Mesenchymal stem cell (in vitro differentiated cells and primary cell): Measurements from ENCODE around the gene CRY2.
"Not testable (repeated sequence)": the region's sequence is repeated elsewhere in the genome, so short reads cannot be mapped to it uniquely, and the experiment has no call there.

Source experiments
- DNase-seq: peaks from one replicate; pipeline ENCODE4 v3.0.0-alpha.2; 2013
- H2AFZ ChIP-seq: one replicate; pipeline ENCODE4 v1.6.1; 2013; ENCODE audit warnings: low read depth, mild to moderate bottlenecking, control low read depth, inconsistent platforms, low read length, moderate library complexity
- H2AK5ac ChIP-seq: 2 replicates; pipeline ENCODE4 v1.6.1; 2013; ENCODE audit warnings: low read length, moderate library complexity, mild to moderate bottlenecking, inconsistent platforms; ENCODE audit not compliant: severe bottlenecking
- H2BK120ac ChIP-seq: one replicate; pipeline ENCODE4 v1.6.1; 2013; ENCODE audit warnings: low read depth, mild to moderate bottlenecking, inconsistent platforms, low read length, moderate library complexity
- H2BK12ac ChIP-seq, 2 experiments: one replicate each; pipeline ENCODE4 v1.6.1; 2013; ENCODE audit warnings: inconsistent platforms in 2 of 2, low read length in 2 of 2, mild to moderate bottlenecking in 2 of 2, moderate library complexity in 2 of 2, control low read depth in 1 of 2
- H2BK15ac ChIP-seq: one replicate; pipeline ENCODE4 v1.6.1; 2013; ENCODE audit warnings: mild to moderate bottlenecking, low read depth, inconsistent platforms; ENCODE audit not compliant: poor library complexity, severe bottlenecking
- H2BK5ac ChIP-seq: 2 replicates; pipeline ENCODE4 v1.6.1; 2013; ENCODE audit warnings: low read depth, mild to moderate bottlenecking, low read length, control low read depth, inconsistent platforms; ENCODE audit not compliant: poor library complexity, severe bottlenecking
- H3K14ac ChIP-seq, 2 experiments: one replicate each; pipeline ENCODE4 v1.6.1; 2013; ENCODE audit warnings: inconsistent platforms in 2 of 2, low read length in 2 of 2, control low read depth in 1 of 2, mild to moderate bottlenecking in 1 of 2, moderate library complexity in 1 of 2
- H3K18ac ChIP-seq, 2 experiments: one replicate each; pipeline ENCODE4 v1.6.1; 2013; ENCODE audit warnings: inconsistent platforms in 2 of 2, low read length in 2 of 2, control low read depth in 1 of 2, low read depth in 1 of 2, mild to moderate bottlenecking in 1 of 2
- H3K23ac ChIP-seq, 2 experiments: one replicate each; pipeline ENCODE4 v1.6.1; 2013; ENCODE audit warnings: inconsistent platforms in 2 of 2, low read length in 2 of 2, mild to moderate bottlenecking in 2 of 2, moderate library complexity in 2 of 2, control low read depth in 1 of 2
- H3K27ac ChIP-seq: 2 replicates; pipeline ENCODE4 v1.5.1; 2013; ENCODE audit warnings: mild to moderate bottlenecking, moderate library complexity, low read length, control low read depth, inconsistent platforms; ENCODE audit not compliant: poor library complexity, severe bottlenecking
- H3K27me3 ChIP-seq, 2 experiments: 2 replicates each; pipeline versions ENCODE4 v1.6.1 to v1.7.0; 2013; ENCODE audit warnings: low read length in 2 of 2, mild to moderate bottlenecking in 2 of 2, moderate library complexity in 2 of 2, control low read depth in 1 of 2, inconsistent platforms in 1 of 2; ENCODE audit not compliant: control insufficient read depth in 1 of 2, insufficient read depth in 1 of 2
- H3K36me3 ChIP-seq, 2 experiments: 2 replicates each; pipeline versions ENCODE4 v1.6.1 to v1.7.0; 2013; ENCODE audit warnings: low read length in 2 of 2, control low read depth in 1 of 2, inconsistent platforms in 1 of 2, low read depth in 1 of 2, mild to moderate bottlenecking in 1 of 2; ENCODE audit not compliant: insufficient read depth in 2 of 2, control insufficient read depth in 1 of 2
- H3K4ac ChIP-seq, 2 experiments: one replicate each; pipeline ENCODE4 v1.6.1; 2013; ENCODE audit warnings: inconsistent platforms in 2 of 2, low read length in 2 of 2, mild to moderate bottlenecking in 2 of 2, moderate library complexity in 2 of 2, control low read depth in 1 of 2, low read depth in 1 of 2
- H3K4me1 ChIP-seq: 2 replicates; pipeline ENCODE4 v1.6.1; 2013; ENCODE audit warnings: low read depth, low read length, control low read depth; ENCODE audit not compliant: control insufficient read depth, insufficient read depth
- H3K4me2 ChIP-seq: 2 replicates; pipeline ENCODE4 v1.6.1; 2013; ENCODE audit warnings: low read length, mild to moderate bottlenecking, inconsistent platforms; ENCODE audit not compliant: poor library complexity, severe bottlenecking
- H3K4me3 ChIP-seq, 2 experiments: 2 replicates each; pipeline versions ENCODE4 v1.5.1 to v1.7.0; 2013; ENCODE audit warnings: low read length in 2 of 2, mild to moderate bottlenecking in 2 of 2, control low read depth in 1 of 2, low read depth in 1 of 2; ENCODE audit not compliant: insufficient read depth in 1 of 2
- H3K79me1 ChIP-seq: replicated peaks from 2 replicates; pipeline ENCODE4 v1.6.1; 2013; ENCODE audit warnings: mild to moderate bottlenecking, control low read depth, low read length, inconsistent platforms; ENCODE audit not compliant: poor library complexity, severe bottlenecking
- H3K9ac ChIP-seq: 2 replicates; pipeline ENCODE4 v1.7.0; 2013; ENCODE audit warnings: mild to moderate bottlenecking, low read length, moderate library complexity
- H3K9me3 ChIP-seq: 2 replicates; pipeline ENCODE4 v1.7.0; 2013; ENCODE audit warnings: mild to moderate bottlenecking, low read length; ENCODE audit not compliant: control insufficient read depth
- H4K8ac ChIP-seq: one replicate; pipeline ENCODE4 v1.6.1; 2013; ENCODE audit warnings: inconsistent platforms, mild to moderate bottlenecking, low read length, moderate library complexity
- H4K91ac ChIP-seq: one replicate; pipeline ENCODE4 v1.6.1; 2013; ENCODE audit warnings: mild to moderate bottlenecking, low read length, inconsistent platforms
- WGBS: methylation state at CpG from one replicate; pipeline ENCODE4 v1.1.7; 2013; ENCODE audit warnings: mixed read lengths; 5-methylcytosine and 5-hydroxymethylcytosine counted together

Gene CRY2

DNA sequence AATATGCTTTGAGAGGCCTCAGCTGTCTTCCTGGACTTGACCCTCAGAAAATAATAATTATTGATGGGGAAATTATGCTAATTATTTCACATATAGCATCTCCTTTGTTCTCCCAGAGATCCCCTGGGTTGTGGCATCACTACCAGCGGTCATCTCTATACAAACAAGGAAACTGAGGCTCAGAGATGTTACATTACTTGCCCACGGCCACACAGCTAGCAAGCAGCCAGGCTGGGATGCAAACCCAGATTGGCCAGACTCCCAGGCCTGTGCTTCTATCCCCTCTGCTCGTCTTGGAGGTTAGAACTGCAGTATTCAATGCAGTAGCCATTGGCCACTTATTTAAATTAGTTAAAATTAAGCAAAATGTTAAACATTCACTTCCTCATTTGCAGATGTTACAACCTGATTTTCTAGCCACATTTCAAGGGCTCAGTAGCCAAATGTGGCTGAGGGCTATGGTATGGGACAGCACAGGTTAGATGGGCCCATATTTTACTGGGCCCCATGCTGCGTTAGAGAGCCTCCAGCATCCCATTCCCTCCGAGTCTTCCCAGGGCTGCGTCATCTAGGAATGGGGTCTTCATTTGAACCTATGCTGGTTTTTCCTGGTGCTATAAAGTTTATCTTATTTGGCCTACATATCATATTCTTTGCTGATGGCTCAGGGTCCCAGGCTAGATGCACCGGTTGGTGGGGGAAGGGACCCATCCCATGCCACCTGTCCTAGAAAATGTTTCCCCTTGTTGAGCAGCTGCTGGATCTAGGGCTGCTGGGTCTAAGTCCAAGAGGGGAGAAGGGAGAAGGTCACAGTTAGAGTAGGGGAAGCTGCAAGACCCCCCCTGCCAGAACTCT lies 40.1 kb upstream of the CRY2 start:
- Histone ChIP-seq H2BK120ac (no peak overlapping the region), H3K9ac (peak overlapping the region; percentile 97), H3K36me3 (peaks cover 32 to 44% of the 10 kb centered on the region in 2 experiments), H2BK12ac (no peak overlapping the region), H2AK5ac (no peak overlapping the region), H3K27ac (no peak overlapping the region), H3K4me1 (peaks cover 21% of the 10 kb centered on the region), H4K91ac (no peak overlapping the region), H3K23ac (no peak overlapping the region), H3K27me3 (no peaks in the 10 kb centered on the region), H4K8ac (no peak overlapping the region), H3K18ac (no peak overlapping the region), H2AFZ (no peak overlapping the region), H2BK15ac (no peak overlapping the region), H3K4me2 (peak overlapping the region; percentile 83), H3K14ac (no peak overlapping the region), H2BK5ac (no peak overlapping the region), H3K4me3 (peak overlapping the region in 1 of 2 experiments; percentile 97), H3K79me1 (peaks cover 28% of the 10 kb centered on the region), H3K4ac (no peak overlapping the region), H3K9me3 (no peaks in the 10 kb centered on the region)
- 87% methylated on average over 7 of the region's 7 CpGs for WGBS
- DNase-seq: no peak

DNA sequence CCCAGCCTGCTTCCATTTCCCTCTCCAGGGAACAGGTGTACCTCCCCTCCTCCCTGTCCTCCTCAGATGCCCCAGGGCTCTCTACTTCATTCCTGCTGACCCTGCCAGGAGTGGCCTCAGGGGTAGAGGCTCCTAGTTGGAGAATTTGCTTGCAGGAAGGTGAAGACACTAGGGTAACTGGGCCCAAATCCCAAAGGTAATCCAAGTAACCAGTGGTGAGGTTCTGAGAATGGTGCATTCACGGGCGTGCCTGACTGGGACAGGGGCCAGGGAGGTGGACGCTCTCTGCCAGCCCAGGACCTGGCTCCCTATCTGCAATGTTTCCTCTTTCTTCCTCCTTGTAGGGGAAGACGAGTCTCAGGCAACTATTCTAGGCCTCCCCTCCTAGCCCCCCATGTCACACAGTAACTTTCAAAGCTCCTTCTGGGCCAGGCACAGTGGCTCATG lies 39.5 kb upstream of the CRY2 start:
- H3K79me1 ChIP-seq: peaks cover 28% of the 10 kb centered on the region
- H2BK12ac ChIP-seq: no peak overlapping the region
- no peak overlapping the region for H2BK5ac ChIP-seq
- peaks cover 21% of the 10 kb centered on the region for H3K4me1 ChIP-seq
- H2BK120ac ChIP-seq: no peak overlapping the region
- no peak overlapping the region for H3K23ac ChIP-seq
- H3K9me3 ChIP-seq: no peaks in the 10 kb centered on the region
- H2BK15ac ChIP-seq: no peak overlapping the region
- no peak overlapping the region for H2AK5ac ChIP-seq
- H3K27me3 ChIP-seq: no peaks in the 10 kb centered on the region
- H4K91ac ChIP-seq: no peak overlapping the region
- H2AFZ ChIP-seq: no peak overlapping the region
- peaks cover 38 to 51% of the 10 kb centered on the region in 2 experiments for H3K36me3 ChIP-seq
- no peak overlapping the region for H3K27ac ChIP-seq
- H3K4me3 ChIP-seq: peak overlapping the region in 1 of 2 experiments; percentile 97
- no peak overlapping the region for H3K18ac ChIP-seq
- H3K9ac ChIP-seq: peak overlapping the region; percentile 97
- 98% methylated on average over 4 of the region's 4 CpGs for WGBS
- H3K4me2 ChIP-seq: peak overlapping the region; percentile 83
- no peak overlapping the region for H4K8ac ChIP-seq
- H3K4ac ChIP-seq: no peak overlapping the region
- no peak for DNase-seq
- no peak overlapping the region for H3K14ac ChIP-seq

- H3K36me3 ChIP-seq: peaks cover 40 to 55% of the 10 kb centered on the region in 2 experiments
- H3K4me3 ChIP-seq, H3K27me3 ChIP-seq, H3K9ac ChIP-seq, H2BK15ac ChIP-seq, H3K27ac ChIP-seq, DNase-seq, H2BK120ac ChIP-seq, H2AK5ac ChIP-seq, H2BK12ac ChIP-seq, H3K14ac ChIP-seq, H3K4me2 ChIP-seq, H3K18ac ChIP-seq, H2AFZ ChIP-seq, H3K4ac ChIP-seq, H4K91ac ChIP-seq, H2BK5ac ChIP-seq, H3K23ac ChIP-seq, H4K8ac ChIP-seq, H3K9me3 ChIP-seq: not testable (repeated sequence)
- 95% methylated on average over 5 of the region's 6 CpGs for WGBS
- peaks cover 28% of the 10 kb centered on the region for H3K79me1 ChIP-seq
- peaks cover 21% of the 10 kb centered on the region for H3K4me1 ChIP-seq
These were observed 38.8 kb upstream of the CRY2 start for GRCh38 chr11:45808427-45808826.

GRCh38 chr11:45809456-45810395 lies 37.5 kb upstream of the CRY2 start:
- Histone ChIP-seq H3K9ac (no peak overlapping the region), H2BK12ac (no peak overlapping the region), H4K8ac (no peak overlapping the region), H3K4me2 (no peak overlapping the region), H3K36me3 (peaks cover 40 to 55% of the 10 kb centered on the region in 2 experiments), H3K23ac (no peak overlapping the region), H2AK5ac (no peak overlapping the region), H3K79me1 (peaks cover 28% of the 10 kb centered on the region), H3K4me1 (peaks cover 19% of the 10 kb centered on the region), H3K18ac (no peak overlapping the region), H2BK120ac (no peak overlapping the region), H4K91ac (no peak overlapping the region), H2BK5ac (no peak overlapping the region), H3K9me3 (no peaks in the 10 kb centered on the region), H2AFZ (no peak overlapping the region), H3K4ac (no peak overlapping the region), H2BK15ac (no peak overlapping the region), H3K14ac (no peak overlapping the region), H3K4me3 (no peak overlapping the region), H3K27ac (no peak overlapping the region), H3K27me3 (no peaks in the 10 kb centered on the region)
- DNase-seq: no peak
- 84% methylated on average over 11 of the region's 11 CpGs for WGBS
